Right renal cortex interstitium (tissue), 3 donors: Measurements from ENCODE around the gene PLEKHD1. TPM values are rescaled to one million over a fixed set of nuclear protein-coding genes. Genes with fewer than 3 reads are reported as not detected.
A peak's percentile ranks its signal among the peaks of the same experiment; 100 is the strongest.

Source experiments
- DNase-seq, 3 donors: peaks; one replicate each; pipeline ENCODE4 v3.0.0-alpha.2; 2013; ENCODE audit warnings: low read depth in 3 of 3, low spot score in 2 of 3
- polyA plus RNA-seq, 3 donors: library from polyadenylated mRNA; unstranded; fragments of 120-200 nt; gene quantifications; one replicate each; pipeline ENCODE4 v1.2.1, GENCODE V29; 2013; ENCODE audit not compliant: insufficient read length in 3 of 3

Gene PLEKHD1
- polyA plus RNA-seq, 3 donors: 3.9 to 5.7 (median 3.9) TPM

DNA sequence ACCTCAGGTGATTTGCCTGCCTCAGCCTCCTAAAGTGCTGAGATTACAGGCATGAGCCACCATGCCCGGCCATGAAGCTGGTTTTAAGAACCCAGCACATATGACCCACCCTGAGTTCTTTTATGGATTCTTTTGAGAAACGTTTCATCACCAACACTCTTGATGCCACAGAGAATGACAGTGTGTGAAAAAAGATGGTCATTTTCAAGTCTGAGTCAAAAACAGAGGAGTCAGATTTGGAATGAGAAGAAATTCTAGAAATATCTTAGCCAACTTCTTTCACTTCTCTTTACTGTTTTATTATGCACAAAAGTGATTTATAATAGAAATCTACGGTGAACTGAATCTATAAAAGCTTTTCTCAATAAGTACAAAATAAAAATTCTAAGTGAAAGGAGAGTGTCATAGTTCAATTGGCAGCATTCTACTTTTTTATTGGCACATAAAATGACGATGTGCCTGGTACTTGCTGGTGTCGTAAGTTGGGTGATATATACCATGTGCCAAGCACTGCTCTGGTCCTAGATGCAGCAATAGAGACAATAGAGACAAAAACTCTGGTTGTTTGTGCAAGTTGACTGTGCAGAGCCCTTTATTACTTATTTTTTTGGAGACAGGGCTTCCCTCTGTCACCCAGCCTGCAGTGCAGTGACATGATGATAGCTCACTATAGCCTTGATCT is 56.3 kb downstream of the PLEKHD1 start:
- DNase-seq: no peak

DNA sequence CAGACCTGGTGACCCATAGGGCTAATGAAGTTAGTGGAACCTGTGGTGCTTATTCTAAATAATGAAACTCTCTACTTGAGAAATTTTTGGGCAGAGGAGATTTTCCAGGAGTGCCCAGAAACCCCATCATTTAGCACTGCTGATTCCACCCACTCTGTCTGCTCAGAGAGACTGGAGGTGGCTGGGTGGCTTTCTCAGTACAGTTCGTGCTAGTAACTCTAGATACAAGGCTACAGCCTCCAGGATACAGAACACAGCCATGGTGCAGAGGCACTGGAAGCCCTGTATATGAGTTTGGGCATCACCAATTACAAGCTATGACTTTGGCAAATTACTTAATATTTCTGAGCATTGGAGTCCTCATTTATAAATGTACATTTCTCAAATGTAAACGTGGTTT is 57.8 kb downstream of the PLEKHD1 start:
- no peak for DNase-seq

DNA sequence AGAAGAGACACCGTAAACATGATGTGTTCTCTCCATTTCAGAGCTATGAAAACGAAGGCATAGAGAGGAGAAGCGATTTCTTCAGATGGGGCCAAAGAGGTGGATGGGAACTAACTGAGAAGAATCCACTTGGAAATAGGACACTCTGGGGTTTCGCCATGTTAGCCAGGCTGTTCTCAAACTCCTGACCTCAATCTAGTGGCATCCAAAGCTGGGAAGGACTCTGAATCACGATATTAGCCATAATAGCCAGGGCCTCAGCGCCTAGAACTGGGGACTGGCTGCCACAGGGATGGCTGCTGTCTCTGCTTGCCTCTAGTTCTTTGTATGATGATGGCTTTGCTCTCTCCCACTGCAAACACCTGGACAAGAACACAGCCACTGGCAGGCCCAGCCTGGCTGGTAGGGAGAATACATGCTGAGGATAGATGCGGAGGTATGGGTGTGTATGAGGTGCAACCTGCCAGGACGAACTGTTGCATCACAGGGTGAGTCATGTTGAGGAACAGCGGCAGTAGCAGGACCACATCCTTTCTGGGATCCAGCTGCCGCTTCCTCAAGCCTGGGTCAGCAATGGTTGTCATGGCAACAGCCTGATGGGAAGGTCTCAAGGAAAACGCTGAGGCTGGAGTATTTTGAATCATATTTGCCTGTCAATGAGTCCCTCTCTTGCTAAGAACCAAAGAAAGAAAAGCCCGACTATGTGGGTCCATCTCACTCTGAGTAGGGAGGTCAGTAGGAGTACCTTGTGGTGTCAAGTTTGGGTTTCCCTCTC is 59.0 kb downstream of the PLEKHD1 start:
- DNase-seq: no peak

DNA sequence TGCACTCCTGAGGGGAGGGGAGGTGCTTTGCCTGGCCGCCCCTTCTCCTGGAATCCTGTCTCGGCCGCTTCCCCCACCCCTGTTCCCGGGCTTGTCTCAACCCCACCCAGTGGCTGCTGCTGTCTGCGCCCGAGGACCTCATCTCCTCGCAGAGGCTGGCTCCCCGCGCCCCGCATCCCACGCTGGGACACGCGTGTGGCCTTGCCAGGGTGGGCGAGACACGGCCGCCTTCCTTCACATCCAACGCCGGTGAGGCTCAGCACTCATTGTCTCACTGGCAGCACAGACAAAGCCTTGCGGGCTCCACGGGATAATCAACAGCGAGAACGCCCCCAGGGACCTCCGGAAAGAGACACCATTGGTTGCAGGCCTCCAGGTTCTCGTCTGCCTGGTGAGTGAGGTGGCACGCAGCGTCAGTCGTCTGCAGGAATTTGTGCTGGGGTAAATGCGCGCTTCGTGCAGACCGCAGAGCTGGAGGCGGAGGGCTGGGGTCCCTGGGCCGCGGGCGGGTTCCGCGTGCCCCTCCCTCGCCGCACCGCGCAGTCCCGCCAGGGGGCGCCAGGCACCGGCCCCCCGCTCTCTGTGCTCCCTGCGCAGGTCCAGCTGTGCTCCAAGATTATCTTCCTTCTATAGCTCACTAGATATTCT is 63.3 kb downstream of the PLEKHD1 start:
- peak in 2 of 3 donors; percentile 13 to 38 for DNase-seq

DNA sequence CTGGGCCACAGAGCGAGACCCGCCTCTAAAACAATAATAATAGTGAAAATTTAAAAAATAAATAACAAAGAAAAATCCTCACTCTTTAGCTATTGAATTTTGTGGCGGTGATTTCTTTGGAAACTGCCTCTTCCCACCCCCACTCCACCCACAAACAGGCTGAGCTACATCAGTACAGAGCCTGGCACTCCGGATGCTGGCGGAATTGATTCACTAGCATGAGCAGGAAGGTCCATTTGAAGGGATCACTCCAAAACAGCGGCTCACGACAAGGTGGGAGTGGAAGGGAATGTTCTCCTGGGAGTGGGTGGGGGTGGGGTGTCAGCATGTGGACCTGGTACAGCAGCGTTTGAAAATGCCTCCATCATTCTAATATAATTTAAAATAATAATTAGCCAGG is 64.0 kb downstream of the PLEKHD1 start:
- no peak for DNase-seq

DNA sequence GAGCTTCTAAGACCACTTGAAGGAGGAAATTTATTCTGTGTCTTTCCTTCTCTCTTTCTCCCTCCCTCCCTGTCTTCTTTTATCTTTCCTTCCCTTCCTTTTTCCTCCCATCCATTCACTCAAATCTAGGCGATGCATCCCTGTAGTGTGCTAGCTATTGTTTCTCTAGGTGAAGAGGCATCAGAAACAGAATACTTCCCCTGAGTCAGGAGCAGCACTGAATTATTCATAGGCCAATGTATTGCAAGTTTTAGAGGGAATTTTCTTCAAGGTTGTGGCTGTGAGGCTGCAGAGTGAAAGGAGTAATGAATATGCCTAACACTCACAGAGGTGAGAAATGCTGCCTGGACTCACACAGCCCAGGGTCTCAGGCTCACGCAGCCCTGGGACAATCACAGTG is 67.0 kb downstream of the PLEKHD1 start:
- DNase-seq: no peak

DNA sequence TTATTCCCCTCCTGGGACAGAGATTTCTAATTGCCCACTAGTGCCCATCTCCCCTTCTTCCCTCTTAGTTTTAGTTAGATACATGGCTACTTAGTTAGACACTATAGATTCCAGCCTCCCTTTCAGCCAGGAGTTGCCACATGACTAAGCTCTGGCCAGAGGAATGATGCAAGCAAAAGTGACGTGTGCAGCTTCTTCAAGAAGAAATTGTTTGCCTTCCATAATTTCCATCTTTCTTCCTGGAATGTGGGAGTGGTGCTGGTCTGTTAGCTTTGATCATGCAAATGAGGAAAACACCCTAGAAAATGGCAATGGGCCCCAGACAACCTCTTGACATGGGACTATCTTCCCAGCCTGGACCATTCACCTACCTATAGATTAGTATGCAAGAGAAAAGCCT is 68.7 kb downstream of the PLEKHD1 start:
- DNase-seq: no peak

DNA sequence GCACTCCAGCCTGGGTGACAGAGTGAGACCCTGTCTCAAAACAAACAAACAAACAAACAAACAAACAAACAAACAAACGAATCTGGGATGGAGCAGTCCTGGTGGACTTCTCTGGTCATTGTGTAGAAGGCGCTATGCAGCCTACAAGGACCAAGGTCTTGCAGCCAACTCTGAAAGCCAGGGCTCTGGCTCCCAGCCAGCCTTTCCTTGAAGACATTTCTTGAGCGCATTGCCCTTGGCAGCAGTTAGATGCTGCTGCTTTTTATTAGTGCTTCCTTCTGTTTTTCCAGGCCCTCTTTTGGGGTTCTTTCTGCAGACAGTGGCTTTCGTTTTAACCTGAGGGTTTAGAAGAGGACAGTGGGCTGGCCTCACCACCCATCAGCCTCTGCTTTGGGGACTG is 70.0 kb downstream of the PLEKHD1 start:
- DNase-seq: no peak

DNA sequence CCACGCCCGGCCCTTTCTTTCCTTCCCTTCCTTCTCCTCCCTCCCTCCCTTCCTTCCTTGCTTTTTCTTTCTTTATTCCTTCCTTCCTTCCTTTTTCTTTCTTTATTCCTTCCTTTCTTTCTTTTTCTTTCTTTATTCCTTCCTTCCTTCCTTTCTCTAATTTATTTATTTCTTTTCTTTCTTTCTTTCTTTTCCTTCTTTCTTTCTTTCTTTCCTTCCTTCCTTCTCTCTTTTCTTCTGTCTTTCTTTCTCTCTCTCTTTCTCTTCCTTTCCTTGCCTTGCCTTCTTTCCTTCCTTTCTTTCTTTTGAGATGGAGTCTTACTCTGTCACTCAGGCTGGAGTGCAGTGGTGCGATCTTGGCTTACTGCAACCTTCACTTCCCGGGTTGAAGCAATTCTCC is 74.2 kb downstream of the PLEKHD1 start:
- DNase-seq: no peak

DNA sequence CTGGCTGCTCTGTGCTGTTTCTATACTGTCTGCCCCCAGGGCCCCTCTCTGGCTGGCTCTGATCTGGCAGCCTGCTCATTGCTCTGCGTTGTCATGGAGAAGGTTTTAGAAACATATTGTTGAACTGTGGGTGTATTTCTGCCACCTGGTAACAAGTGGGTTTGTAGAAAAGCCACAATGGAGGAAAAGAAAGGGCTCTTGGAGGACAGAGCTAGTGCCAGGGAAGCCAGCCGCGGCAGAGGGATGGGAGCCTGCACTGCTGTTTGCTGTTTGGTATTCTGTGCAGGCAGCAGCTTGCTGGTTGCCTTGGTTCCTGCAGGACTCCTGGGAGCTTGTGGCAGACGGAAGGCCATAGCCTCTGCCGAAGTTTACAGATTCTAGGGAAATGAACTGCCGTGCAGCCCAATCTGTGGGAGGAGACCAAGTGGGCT is 75.1 kb downstream of the PLEKHD1 start:
- no peak for DNase-seq

DNA sequence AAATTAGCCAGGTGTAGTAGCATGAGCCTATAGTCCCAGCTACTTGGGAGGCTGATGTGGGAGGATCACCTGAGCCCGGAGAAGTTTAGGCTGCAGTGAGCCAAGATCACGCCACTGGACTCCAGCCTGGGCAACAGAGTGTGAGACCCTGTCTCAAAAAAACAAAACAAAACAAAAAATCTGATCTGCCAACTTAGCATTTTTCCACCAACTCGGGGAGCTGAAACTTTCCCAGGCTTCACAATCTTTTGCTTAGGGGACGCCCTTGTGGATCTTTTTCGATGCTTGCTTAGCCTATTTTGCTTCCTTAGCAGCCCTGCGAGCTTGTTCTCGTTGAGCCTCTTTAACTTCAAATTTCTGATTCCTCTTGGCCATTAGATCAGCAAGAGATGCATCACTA is 76.3 kb downstream of the PLEKHD1 start:
- DNase-seq: no peak

DNA sequence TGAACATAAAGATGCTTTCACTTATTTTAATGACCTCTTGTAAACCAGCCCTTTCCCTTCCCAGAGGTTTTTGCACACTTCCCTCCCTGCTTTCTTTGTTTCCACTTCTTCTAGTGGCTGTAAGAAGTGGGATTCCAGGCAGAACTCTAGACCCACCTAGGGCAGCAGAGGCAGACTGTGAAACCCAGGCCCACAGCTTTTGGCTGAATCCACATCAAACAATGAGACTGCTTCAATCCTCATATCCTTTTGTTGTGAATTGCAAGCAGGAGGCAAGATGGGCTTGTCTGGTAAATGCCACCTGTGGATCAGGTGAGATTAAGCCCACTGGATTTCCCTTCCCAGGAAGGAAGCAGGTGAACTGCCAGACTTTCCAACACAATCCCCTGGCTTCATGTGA is 77.4 kb downstream of the PLEKHD1 start:
- no peak for DNase-seq

DNA sequence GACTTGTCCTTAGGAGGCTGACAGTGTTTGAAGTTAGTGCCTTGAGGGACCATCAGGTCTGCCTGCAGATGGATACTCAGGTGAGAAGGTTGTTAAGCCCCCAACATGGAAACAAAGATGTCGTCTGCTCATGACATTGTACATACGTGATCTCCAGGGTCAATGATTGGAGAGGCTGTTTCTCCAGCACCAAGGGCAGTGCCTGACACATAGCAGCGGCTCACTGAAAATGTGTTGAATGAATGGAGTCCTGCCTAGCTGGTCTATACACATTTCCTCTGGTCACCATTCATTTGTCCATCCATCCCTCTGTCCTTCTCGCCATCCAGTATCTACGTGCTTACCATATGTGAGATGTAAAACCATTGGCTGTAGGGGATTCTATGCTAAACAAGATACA is 83.0 kb downstream of the PLEKHD1 start:
- DNase-seq: no peak

DNA sequence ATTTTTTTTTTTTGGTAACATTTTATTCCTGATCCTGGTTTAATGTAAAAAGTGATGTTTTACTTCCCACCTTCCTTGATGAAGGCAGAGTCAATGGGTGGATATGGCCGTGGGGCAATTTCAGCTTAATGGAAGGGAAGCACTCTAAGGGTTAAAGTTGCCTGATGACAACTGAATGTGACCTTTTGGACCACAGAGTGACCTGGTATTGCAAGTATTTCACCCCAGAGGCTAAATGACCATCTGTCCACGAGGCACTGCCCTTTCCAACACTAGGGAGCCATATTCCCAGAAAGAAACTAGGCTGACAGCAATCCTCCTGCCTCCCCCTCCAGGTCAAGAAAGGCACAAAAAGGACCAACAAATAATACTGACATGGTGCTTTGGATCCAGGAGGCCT is 85.3 kb downstream of the PLEKHD1 start:
- no peak for DNase-seq

DNA sequence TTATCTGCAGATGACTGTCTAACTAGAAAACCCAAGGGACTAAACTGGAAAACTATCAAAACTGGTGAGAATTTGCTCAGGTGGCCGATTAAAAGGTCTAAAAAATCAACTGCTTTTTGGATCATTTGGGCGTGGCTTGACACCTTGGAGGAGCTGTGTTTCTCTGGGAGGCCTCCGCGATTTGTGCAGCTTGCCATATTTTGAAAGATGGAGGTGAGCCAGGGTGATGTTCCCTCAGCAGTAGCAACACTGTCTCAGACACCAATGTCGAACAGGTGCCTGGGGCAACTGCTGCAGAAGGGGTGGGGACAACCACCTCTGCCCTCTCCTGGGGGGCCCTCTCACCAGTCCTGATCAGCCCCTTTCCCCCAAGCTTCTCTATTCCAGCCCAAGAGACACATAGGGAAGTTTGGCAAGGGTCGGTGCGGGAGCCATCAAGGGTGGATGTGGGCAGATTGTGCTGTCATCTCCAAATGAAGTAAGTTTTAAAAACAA is 86.4 kb downstream of the PLEKHD1 start:
- DNase-seq: no peak

DNA sequence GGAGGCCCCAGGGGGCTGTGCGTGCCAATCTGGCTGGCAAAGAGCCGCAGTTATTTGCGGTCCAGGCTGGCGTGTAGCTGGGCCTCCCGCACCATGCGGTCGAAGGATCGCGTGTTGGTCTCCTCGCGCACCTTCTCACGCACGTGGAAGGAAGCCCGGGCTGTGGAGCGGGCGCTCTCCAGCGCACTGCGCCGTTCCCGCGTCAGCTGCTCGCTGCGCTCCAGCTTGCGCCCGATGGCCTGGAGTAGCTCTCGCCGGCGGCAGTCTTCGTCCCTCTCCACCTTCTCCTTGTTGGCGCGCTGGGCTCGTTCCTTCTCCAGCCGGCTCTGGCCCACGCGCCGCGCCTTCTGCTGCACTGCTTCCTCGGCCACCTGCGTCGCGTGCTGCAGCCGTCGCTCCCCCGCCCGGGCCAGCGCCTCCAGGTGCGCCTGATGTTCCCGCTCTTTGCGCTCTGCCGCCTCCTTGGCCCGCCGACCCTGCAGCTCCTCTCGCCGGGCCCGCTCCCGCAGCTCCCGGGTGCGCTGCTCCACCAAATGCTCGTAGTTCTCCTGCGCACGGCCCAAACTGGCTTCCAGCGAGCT is 87.0 kb downstream of the PLEKHD1 start:
- no peak for DNase-seq

DNA sequence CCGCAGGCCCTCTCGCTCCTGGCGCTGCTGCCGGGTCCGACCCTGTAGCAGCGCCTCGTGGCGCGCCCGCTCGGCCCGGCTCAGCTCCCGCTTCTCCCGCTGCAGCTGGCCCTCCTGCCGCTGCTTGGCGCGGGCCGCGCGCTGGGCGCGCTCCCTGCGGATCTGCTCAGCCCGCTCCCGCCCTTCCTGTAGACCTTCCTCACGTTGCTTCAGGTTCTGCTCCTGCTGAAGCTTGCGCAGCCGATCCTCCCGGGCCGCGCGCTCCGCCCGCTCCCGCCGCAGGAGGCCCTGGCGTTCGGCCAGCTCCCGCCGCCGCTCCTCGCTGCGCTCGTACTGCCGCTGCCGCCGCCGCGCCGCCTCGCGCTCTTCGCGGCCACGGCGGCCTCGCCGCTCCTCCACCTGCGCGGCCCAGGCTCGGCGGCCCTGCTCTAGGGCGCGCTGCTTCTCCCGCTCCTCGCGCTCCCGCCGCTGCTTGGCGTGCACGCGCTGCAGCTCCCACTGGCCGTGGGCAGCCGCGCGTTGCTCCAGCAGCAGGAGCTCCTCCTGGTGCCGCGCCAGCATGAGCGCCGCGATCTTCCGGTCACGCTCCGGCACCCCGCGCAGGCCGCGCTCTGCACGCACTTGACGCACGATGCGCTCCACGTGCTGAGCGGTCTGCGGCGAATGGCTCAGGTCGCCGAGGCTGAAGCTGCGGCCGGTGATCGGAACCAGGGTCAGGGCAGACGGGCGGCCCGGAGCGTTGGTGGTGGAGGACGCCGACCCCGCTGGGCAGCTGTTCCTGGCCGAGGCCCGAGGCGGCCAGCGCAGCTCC is 87.7 kb downstream of the PLEKHD1 start:
- DNase-seq: no peak

DNA sequence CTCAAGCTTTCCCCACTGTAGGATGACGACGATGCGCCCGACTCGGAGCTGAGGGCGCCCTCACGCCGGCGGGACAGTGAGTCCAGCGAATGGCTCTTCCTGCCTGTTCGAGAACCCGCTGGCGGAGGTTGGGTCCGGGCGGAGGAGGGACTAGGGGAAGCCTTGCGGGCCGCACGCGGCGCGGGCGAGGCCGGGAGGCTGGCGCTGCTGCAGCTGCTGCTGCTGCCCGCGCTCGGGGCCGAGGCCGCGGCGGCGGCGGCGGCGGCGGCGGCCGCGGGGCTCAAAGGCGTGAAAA is 88.3 kb downstream of the PLEKHD1 start:
- DNase-seq: no peak

DNA sequence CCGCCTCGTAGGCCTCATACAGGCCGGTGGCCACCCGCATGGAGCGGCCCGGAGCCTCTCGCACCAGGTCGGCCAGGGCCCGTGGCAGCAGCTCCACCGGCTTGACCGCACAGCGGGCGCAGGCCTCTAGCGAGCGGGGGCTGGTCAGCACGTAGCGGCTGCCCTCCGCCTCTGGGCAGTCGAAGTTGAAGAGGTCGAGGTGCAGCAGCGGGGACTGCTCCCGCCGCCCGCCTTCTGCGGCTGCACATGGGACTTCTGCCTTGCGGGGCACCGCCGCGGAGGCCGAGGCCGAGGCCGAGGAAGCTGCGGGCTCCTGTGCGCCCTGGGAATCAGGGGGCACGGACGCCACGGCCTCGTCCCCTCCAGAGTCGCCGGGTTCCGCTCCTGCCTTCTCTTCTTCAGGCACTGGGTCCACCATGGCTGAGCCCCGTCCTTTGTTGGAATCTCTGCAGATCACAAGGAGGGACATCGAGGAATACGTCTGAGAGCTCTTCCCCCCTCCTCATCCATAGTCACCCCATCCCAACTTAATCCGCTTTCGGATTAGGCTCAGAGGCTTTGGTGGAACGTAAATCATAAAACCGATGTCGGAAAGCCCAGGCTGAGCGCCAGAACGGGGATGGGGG is 88.8 kb downstream of the PLEKHD1 start:
- no peak for DNase-seq

DNA sequence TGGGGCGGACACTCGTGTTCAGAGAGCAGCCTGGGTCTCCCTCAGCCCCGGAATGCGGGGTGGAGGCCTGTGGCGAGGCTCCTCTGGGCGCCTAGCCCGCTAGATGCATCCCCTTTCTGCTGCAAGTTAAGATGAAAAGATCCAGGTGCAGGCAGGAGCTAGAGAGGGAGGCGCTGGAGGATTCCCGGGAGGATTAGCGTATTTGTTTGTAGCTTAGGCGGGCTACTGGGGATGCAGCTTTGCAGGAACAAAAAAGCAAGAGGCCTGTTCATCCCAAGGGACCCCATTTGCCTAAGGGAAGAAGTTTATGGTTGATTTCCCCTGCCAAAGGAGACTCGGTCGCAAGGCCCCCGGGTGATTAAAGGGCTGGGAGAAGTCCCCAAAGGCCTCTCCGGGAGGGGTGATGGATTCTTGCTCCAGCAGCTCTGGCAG is 89.3 kb downstream of the PLEKHD1 start:
- DNase-seq: no peak
